OCI-M2 (cell line): ENCODE data around the gene HIVEP3.

ENCODE experiments used
- DNase-seq: peaks from one replicate; lab custom pipeline; 2025; ENCODE audit not compliant: unreplicated experiment; lab: John Stamatoyannopoulos, UW

Gene HIVEP3

GRCh38 chr1:41765152-41765551 lies 153.6 kb downstream of the HIVEP3 start:
- no peak for DNase-seq

GRCh38 chr1:41764656-41765055 lies 154.1 kb downstream of the HIVEP3 start:
- DNase-seq = no peak

GRCh38 chr1:41762777-41763176 lies 155.9 kb downstream of the HIVEP3 start:
- no peak for DNase-seq

DNA sequence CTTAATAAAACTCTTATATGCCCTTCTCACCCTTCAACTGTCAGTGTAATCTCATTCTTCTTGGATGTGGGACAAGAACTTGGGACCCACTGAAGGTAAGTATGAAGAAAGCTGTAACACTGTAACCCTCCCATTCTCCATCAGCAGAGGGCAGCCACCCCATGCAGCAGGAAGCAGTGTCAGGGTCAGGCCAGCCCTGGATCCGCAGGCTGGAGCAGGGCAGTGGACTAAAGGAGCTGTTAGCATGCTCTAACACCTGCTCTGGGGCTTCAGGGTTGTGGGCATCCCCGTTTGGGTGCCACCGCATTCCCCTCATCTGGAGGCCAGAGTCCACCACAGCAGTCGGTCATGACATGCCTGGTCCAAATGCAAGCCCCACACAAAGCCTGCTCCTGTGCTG lies 156.5 kb downstream of the HIVEP3 start:
- no peak for DNase-seq

DNA sequence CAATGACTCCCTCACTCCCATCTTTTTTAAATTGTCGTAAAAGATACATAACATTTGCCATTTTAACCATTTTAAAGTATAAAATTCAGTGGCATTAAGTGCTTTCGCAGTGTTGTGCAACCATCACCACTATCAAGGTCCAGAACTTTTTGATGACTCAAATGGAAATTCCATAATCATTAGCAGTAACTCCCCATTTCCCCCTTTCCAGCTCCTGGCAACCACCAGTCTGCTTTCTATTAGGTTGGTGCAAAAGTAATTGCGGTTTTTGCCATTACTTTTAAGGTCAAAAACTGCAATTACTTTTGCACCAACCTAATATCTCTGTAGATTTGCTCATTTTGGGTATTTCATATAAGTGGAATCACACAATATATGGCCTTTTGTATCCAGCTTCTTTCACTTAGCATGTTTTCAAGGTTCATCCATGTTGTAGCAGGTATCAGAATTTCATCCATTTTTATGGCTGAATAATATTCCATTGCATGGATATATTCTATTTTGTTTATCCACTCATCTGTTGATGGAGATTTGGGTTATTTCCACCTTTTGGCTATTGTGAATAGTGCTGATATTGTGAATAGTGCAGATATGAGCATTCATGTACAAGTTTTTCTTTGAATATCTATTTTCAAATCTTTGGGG lies 159.7 kb downstream of the HIVEP3 start:
- DNase-seq = no peak

GRCh38 chr1:41758500-41758899 lies 160.2 kb downstream of the HIVEP3 start:
- no peak for DNase-seq

DNA sequence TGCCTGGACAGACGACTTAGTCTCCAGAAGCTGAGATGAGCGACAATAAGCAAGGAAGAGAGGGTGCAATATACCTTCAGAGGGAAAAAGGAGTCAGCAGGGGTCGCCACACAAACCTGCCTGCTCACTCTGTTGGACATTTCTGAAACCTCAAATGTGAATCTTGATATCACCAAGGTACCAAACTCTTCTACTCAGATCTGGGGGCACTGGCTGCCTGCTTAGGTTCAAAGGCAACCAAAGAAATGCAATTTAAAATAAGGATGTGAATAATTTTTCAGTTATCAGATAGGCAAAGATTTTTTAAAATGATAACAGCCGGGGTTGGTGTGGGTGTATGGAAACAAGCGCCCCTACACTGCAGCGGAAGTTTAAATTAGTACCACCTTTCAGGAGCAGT lies 164.2 kb downstream of the HIVEP3 start:
- DNase-seq = no peak

DNA sequence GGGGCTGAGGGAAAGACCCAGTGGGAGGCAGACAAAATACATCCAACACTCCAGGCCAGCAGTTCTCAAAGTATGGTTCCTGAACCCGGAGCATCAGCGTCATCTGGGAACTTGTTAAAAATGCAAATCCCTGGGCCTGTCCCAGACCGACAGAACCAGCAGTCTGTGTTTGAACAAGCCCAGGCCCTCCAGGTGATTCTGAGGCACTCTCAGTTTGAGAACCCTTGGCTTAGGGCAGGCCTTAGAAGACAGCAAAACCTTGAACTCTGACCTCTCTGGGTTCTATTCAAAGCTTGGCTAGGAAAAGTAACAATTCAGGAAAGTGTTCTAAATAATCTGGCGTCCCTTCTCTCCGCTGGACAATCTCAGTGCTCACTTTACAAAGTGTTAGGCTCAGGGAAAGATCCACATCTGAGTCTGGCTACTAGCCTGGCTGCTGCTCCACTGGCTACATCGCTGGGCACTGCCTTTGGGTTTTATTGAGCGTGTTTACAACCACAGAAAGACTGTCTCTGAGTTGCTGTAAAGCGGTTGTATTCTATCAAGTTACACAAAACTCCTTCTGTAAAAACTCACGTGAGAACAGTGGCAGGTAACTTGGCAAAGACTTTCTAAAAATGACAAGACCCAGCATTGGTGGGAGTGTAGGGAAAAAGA lies 166.1 kb downstream of the HIVEP3 start:
- no peak for DNase-seq

DNA sequence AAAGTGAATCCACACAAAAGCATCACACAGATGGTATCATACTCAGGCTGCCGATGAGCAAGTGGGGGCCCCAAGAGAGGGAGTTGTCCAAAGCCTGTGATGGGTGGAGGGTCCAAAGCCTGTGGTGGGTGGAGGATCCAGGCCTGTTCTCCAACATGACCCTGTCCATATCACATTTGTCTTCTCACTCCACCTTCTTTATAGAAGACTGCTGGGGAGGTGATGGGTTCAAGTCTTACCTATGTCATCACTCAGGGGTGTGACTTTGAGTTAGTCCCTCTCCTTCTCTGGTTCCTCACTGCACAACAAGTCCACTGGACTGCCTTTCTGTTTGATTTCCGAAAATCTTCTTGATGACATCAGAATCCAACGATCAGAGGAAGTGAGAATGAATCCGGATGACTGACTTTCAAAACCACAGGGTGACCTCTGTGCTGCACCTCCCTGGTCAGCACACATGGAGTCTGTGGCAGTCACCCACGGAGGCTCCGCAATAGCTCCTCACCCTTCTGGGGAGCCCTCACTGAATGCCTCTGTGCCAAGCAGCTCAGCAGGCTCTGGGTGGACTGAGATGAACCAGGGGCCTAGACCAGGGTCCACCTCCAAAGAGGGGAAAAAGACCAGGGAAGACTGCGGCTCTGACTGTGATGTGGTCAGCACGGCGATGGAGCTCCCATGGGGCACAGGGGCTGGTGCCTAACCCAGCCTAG lies 166.8 kb downstream of the HIVEP3 start:
- DNase-seq = no peak

DNA sequence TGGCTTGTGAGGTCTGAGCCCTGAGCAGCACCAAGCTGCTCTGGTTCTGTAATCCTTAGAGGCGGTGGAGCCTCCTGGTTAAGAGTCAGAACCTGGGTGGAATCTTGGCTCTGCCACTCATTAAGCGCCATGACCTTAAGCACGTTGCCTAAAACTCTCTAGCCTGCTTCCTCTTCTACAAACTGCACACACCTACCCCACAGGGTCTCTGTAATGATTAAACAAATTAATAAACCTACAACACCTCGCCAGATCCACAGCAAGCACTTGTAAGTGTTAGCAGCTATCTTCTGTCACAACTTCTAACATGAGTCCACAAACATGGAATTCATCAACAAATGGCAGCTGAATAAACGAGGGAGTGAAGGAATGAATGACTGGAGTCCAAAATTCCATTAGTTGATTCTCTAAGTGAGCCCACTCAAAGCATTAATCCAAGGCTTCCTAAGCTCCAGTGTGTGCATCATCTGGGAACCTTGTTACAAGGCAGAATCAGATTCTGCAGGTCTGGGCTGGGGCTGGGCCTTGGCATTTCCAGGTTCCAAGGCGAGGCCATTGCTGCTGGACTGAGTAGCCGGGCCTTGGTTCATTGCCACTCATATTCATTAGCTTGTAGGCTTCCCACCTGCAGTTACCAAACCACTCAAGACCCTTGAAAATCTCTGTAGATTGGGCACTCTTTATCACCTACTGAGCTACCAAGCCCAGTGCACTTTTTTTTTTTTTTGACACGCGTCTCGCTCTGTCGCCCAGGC lies 168.6 kb downstream of the HIVEP3 start:
- no peak for DNase-seq

DNA sequence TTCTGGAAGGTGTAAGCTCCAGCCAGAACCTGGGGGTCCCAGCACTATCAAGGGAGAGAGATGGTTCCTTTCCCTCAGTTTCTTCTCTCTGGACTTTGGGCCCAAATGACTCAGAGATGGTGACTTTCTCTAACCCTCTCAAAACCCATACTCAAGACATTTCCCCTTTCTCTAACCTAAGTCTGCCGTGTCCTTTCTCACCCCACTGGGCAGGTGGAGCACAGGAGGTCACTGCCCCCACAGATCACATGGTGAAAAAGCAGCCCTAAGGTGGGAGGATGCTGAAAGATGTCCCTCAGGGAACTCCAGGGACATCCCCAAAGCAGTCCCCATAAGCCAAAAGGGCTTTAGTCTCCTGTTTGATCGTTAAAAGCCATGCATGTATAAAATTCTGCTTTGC lies 173.7 kb downstream of the HIVEP3 start:
- DNase-seq = no peak

GRCh38 chr1:41743366-41743765 lies 175.4 kb downstream of the HIVEP3 start:
- no peak for DNase-seq

- no peak for DNase-seq
Observed at GRCh38 chr1:41742219-41742618, 176.5 kb downstream of the HIVEP3 start.

GRCh38 chr1:41741244-41741643 lies 177.5 kb downstream of the HIVEP3 start:
- DNase-seq = no peak

DNA sequence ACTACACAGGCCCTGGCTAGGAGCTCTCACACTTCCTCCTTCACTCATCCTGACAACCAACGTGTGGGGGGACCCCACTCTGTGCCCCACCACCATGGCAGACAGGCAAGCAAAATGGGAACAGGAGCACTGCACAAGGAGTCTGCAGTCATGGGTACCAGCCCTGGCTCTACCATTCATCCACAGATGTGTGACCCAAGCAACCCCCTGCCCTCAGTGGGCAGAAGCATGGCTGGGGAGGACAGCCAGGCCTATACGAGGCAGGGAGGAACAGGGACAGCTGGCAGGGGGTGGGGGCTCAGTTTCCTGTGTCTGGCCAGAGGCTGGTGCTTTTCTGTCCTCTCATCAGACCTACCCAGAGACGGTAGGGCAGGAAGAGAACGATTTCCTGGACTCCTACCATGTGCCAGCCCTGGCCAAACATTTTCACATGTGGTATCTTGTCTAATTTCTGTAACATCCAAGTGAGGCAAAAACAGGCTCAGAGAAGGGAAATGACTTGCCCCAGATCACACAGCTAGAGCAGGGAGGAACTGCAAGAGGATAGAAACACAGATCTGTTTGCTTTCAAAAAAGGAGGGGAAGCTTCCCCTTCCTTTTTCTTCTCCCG lies 178.0 kb downstream of the HIVEP3 start:
- DNase-seq = no peak

GRCh38 chr1:41740058-41740457 lies 178.7 kb downstream of the HIVEP3 start:
- no peak for DNase-seq

- DNase-seq = no peak
Observed at GRCh38 chr1:41739061-41739955, 179.4 kb downstream of the HIVEP3 start.

GRCh38 chr1:41738475-41738874 lies 180.2 kb downstream of the HIVEP3 start:
- no peak for DNase-seq

DNA sequence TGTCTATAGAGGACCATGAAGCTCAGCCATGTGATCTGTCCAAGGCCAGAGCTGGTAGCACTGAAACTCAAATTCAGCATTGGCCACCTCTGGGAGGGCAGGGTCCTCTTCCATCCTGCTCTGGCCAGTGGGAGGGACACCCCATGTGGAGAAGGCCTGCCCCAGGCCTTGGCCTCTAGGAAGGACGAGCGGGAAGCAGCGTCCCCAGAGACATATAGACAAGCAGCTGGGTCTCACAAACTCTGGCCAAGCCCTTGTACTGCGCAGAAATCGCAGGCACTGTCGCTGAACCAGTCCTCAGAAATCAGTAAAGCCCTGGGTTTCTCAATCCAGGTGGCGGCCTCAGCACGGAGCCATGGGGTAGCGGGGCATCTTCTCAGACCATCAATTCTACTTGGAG lies 180.7 kb downstream of the HIVEP3 start:
- DNase-seq = no peak

GRCh38 chr1:41735631-41736260 lies 183.0 kb downstream of the HIVEP3 start:
- DNase-seq = no peak
